Ascending aorta (tissue), 2 donors: ENCODE data around the gene TC2N. TPM values are rescaled to one million over a fixed set of nuclear protein-coding genes. Genes with fewer than 3 reads are reported as not detected.
"Not testable (repeated sequence)": the region's sequence is repeated elsewhere in the genome, so short reads cannot be mapped to it uniquely, and the experiment has no call there.

Experiments
- DNase-seq, 2 donors: peaks; one replicate each; pipeline ENCODE4 v3.0.0-alpha.2; 2019; ENCODE audit warnings: low spot score in 2 of 2
- H3K27ac ChIP-seq, 2 donors: fragments of 200-600 bp; sonication (generic); one replicate each; pipeline ENCODE4 v1.5.1; 2016 to 2017; ENCODE audit warnings: mild to moderate bottlenecking in 1 of 2
- H3K27me3 ChIP-seq: fragments of 200-600 bp; sonication (generic); one replicate; pipeline ENCODE4 v1.5.1; 2017
- H3K36me3 ChIP-seq, 2 donors: fragments of 200-600 bp; sonication (generic); one replicate each; pipeline ENCODE4 v1.5.1; 2016
- H3K4me1 ChIP-seq, 2 donors: fragments of 200-600 bp; sonication (generic); one replicate each; pipeline ENCODE4 v1.5.1; 2016 to 2017; ENCODE audit warnings: mild to moderate bottlenecking in 1 of 2
- H3K4me3 ChIP-seq, 2 donors: fragments of 200-600 bp; sonication (generic); one replicate each; pipeline ENCODE4 v1.5.1; 2016 to 2017; ENCODE audit warnings: mild to moderate bottlenecking in 1 of 2
- H3K9me3 ChIP-seq, 2 donors: fragments of 200-600 bp; sonication (generic); one replicate each; pipeline ENCODE4 v1.5.1; 2016
- CTCF ChIP-seq, 3 experiments: fragments of 200-600 bp in 2 of 3; fragments of 450-650 bp in 1 of 3; sonication (generic) in 2 of 3; IDR thresholded peaks; one replicate each; pipeline ENCODE4 v1.5.1; 2016 to 2019; ENCODE audit warnings: antibody characterized with exemption in 3 of 3, mild to moderate bottlenecking in 1 of 3, moderate library complexity in 1 of 3
- intact Hi-C: fragments of 100-400 bp; cut with DNase I; formaldehyde crosslinking; loops from one replicate; pipeline ENCODE4 v1.15.1; 2023
- total RNA-seq: library from RNA; depleted of rRNA; stranded (reverse); fragments of >200 nt; gene quantifications from one replicate; pipeline ENCODE4 v1.1.0, GENCODE V29; 2016

The TC2N gene
- total RNA-seq, 1 donor from 2014 or later, result 37.8 TPM

DNA sequence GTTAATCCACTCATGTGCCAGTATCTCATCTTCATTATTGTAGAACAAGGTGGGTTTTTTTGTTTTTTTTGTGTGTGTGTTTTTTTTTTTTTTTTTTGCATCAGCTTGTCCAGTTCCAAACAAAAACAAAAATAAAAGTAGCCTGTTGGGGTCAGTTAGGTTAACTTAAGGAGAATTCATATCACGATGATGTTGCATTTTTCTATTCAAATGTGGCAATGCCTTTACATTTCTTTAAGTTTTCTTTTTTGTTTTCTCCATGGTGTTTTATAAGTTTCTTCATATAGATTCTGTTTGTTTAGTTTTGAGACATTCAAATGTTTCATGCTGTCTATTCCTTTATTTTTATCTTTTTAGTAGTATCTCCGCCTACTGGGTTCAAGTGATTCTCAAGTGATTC is 119.3 kb downstream of the TC2N start:
- no peaks in the 10 kb centered on the region for H3K36me3 ChIP-seq
- intact Hi-C loops, result no loop called here
- no peak for DNase-seq
- H3K4me1 ChIP-seq, result peaks cover 0 to 1% of the 10 kb centered on the region in 2 donors
- H3K4me3 ChIP-seq, result no peak overlapping the region
- H3K27me3 ChIP-seq, result no peaks in the 10 kb centered on the region
- no peak overlapping the region for H3K27ac ChIP-seq
- H3K9me3 ChIP-seq, result no peaks in the 10 kb centered on the region
- TF ChIP-seq CTCF (IDR thresholded peaks at IDR 0.05), result no peak

DNA sequence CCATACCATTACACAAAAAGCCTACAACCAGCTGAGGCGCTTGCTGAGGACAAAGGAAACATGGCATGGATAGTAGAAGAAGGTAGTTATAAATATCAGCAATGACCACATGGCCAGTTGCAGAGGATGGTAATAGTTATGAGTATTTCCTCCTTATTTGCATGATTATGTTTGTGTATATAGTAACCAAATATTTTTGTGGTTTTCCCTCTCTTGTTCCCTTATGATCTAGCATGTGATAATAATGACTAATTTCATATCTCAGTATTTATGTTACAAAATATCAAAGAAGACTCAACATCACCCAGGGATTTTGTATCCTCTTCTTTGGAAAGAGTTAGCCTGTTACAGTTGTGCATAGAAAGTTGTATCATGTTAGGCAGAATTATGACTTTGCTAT is 122.0 kb downstream of the TC2N start:
- no peak overlapping the region for H3K27ac ChIP-seq
- no peaks in the 10 kb centered on the region for H3K9me3 ChIP-seq
- no peaks in the 10 kb centered on the region for H3K27me3 ChIP-seq
- intact Hi-C loops, result no loop called here
- no peaks in the 10 kb centered on the region for H3K36me3 ChIP-seq
- H3K4me3 ChIP-seq, result no peak overlapping the region
- TF ChIP-seq CTCF (IDR thresholded peaks at IDR 0.05), result no peak
- no peaks in the 10 kb centered on the region for H3K4me1 ChIP-seq
- no peak for DNase-seq

- H3K27me3 ChIP-seq, result no peaks in the 10 kb centered on the region
- H3K9me3 ChIP-seq, result no peaks in the 10 kb centered on the region
- TF ChIP-seq CTCF (IDR thresholded peaks at IDR 0.05), result no peak
- DNase-seq, result no peak
- H3K4me3 ChIP-seq, result no peak overlapping the region
- H3K27ac ChIP-seq, result no peak overlapping the region
- no peaks in the 10 kb centered on the region for H3K36me3 ChIP-seq
- H3K4me1 ChIP-seq, result no peaks in the 10 kb centered on the region
- intact Hi-C loops, result no loop called here
Observed at GRCh38 chr14:91744068-91744480, 123.3 kb downstream of the TC2N start.

- H3K4me3 ChIP-seq, result no peak overlapping the region
- no peak for DNase-seq
- H3K27me3 ChIP-seq, result no peaks in the 10 kb centered on the region
- intact Hi-C loops, result no loop called here
- H3K4me1 ChIP-seq, result no peaks in the 10 kb centered on the region
- no peak overlapping the region for H3K27ac ChIP-seq
- TF ChIP-seq CTCF (IDR thresholded peaks at IDR 0.05), result no peak
- no peaks in the 10 kb centered on the region for H3K9me3 ChIP-seq
- H3K36me3 ChIP-seq, result no peaks in the 10 kb centered on the region
Observed at GRCh38 chr14:91743305-91743653, 124.1 kb downstream of the TC2N start.

- H3K4me3 ChIP-seq, result no peak overlapping the region
- H3K27me3 ChIP-seq, result no peaks in the 10 kb centered on the region
- H3K4me1 ChIP-seq, result no peaks in the 10 kb centered on the region
- intact Hi-C loops, result no loop called here
- no peak for DNase-seq
- no peaks in the 10 kb centered on the region for H3K9me3 ChIP-seq
- no peaks in the 10 kb centered on the region for H3K36me3 ChIP-seq
- no peak overlapping the region for H3K27ac ChIP-seq
- no peak for TF ChIP-seq CTCF (IDR thresholded peaks at IDR 0.05)
Observed at GRCh38 chr14:91742621-91743304, 124.6 kb downstream of the TC2N start.

DNA sequence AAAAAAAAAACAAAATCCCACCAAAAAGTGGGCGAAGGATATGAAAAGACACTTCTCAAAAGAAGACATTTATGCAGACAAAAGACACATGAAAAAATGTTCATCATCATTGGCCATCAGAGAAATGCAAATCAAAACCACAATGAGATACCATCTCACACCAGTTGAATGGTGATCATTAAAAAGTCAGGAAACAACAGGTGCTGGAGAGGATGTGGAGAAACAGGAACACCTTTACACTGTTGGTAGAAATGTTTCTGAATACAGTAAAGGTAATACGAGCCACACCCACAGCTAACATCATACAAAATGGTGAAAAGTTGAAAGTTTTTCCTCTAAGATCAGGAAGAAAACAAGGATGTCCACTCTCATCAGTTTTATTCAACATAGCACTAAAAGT is 127.5 kb downstream of the TC2N start:
- H3K4me1 ChIP-seq, result not testable (repeated sequence)

More for the DNA sequence above, 127.5 kb downstream of the TC2N start:
- H3K9me3 ChIP-seq, H3K27ac ChIP-seq, H3K4me3 ChIP-seq, DNase-seq, intact Hi-C loops, H3K27me3 ChIP-seq, H3K36me3 ChIP-seq: not testable (repeated sequence)
